Epithelial cell of proximal tubule (primary cell): ENCODE results near the gene AKT1. TPM values are rescaled to one million over a fixed set of nuclear protein-coding genes. Genes with fewer than 3 reads are reported as not detected.

Source experiments
- DNase-seq: peaks from one replicate; pipeline ENCODE4 v3.0.0-alpha.2; 2011; ENCODE audit warnings: low read depth
- H3K4me3 ChIP-seq: 2 replicates; pipeline ENCODE4 v1.5.1; 2011; ENCODE audit warnings: low read depth, mild to moderate bottlenecking, low read length
- total RNA-seq: library from RNA; depleted of rRNA; stranded (reverse); fragments of >200 nt; gene quantifications from 2 replicates; pipeline ENCODE4 v1.2.3, GENCODE V29; 2015
- TF ChIP-seq, protein P1 (sequence below): conservative IDR thresholded peaks from 2 replicates; pipeline ENCODE4 v1.5.1; 2012; ENCODE audit warnings: low read depth, mild to moderate bottlenecking, low read length

AKT1 gene
- total RNA-seq, 1 donor from 2014 or later = 162 TPM

DNA sequence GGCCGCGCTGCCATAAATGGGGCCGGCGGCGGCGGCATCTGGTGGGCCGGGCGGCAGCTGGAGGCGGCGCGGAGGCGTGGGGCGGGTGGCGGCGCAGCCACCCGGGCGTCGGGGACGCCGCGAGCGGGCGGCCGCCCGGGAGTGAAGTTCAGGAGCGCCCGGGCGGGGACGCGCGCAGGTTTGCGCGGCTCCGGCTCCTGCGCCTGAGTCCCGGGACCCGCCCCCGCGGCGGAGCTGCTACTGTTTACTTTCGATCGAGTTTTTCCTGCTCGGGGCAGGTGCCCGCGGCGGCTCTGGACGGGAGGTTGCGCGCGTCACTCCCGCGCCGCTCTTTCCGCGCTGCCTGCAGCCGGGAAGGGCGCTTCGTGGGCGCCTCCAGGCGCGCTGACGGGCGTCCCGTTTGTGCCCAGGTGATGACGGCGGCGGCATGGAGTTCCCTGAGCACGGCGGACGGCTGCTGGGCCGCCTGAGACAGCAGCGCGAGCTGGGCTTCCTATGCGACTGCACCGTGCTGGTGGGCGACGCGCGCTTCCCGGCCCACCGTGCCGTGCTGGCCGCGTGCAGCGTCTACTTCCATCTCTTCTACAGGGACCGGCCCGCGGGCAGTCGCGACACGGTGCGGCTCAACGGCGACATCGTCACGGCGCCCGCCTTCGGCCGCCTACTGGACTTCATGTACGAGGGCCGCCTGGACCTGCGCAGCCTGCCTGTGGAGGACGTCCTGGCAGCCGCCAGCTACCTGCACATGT is 5.4 kb upstream of the AKT1 start, which contains the start of gene ZBTB42:
ZBTB42 (plus strand) TSS at position 331 of the 749 bp plus-strand sequence; CDS start at position 428, 97 bp downstream.
- DNase-seq = no peak
- peak within 1 kb of the TSS; percentile 67 for H3K4me3 ChIP-seq
- TF ChIP-seq, protein P1, sequence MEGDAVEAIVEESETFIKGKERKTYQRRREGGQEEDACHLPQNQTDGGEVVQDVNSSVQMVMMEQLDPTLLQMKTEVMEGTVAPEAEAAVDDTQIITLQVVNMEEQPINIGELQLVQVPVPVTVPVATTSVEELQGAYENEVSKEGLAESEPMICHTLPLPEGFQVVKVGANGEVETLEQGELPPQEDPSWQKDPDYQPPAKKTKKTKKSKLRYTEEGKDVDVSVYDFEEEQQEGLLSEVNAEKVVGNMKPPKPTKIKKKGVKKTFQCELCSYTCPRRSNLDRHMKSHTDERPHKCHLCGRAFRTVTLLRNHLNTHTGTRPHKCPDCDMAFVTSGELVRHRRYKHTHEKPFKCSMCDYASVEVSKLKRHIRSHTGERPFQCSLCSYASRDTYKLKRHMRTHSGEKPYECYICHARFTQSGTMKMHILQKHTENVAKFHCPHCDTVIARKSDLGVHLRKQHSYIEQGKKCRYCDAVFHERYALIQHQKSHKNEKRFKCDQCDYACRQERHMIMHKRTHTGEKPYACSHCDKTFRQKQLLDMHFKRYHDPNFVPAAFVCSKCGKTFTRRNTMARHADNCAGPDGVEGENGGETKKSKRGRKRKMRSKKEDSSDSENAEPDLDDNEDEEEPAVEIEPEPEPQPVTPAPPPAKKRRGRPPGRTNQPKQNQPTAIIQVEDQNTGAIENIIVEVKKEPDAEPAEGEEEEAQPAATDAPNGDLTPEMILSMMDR = no peak

DNA sequence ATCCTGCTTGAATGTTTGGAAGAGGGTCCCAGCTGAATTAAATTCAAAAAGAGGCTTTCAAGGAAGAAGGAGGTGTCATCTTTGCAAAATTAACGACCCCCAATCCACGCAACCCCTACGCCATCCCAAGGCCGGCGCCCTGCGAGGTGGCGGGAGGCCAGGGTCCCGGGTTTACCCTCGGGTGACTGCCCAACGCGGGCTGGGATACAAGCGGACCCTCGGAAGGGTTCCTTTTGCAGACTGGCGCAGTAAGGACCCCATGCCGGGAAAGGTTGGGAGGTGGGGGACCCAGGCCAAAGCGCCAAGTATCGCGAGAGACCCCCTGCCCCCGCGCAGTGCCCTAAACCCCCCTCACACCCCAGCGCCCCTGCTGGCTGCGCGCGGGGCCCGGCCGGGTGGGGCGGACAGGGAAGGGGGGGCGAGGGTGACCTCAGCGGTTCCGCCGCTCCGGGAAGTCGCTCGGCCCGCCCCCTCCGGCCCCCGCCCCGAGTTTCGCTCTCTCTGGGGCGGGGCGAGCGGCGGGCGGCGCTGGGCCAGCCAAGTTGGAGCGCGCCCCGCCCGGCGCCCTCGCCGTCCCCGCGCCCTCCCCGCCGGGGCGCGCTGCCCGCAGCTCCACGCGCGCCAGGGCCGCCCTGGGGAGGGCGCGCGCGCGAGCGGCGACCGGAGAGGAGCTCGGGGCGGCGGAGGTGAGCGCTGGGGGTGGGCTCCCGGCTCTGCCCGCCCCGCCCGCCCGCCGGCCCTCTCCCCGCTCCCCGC is 4.6 kb upstream of the AKT1 start:
- TF ChIP-seq, protein P1 = peak; percentile 13
- no peak for DNase-seq

DNA sequence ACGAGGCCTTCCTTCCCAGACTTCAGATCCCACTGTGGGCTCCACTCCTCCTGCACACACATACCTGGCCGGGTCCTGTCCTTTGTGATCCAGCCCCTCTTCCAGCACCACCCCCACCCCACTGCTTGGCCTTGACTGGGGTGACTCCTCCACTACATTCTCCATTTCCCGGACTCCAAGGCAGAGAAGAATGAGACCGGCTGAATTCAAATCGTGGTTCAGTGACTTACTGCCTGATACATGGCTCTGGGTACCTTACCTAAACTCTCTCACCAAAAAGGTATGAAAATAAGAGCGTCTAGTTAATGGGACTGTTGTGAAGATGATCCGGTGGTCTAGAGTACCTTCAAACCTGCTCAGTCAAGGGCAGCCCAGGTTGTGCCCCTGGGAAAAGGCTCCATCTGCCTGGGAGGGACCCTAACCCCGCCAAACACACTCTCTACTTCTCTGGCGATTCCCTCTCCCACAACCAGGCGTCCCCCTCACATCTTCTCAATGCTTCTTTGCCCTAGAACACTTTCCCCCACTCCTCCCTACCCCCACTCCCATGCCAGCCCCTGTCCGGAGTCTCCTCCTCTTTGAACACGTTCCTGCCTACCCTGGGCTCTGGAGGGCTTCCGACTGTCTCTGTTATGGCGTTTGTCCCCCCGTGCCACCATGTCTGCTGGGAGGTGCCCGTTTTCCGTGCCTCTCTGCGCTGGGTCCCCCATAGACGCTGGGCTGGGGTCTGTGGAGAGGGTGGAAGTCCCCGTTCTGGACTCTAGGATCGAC is 3.9 kb upstream of the AKT1 start:
- TF ChIP-seq, protein P1 = no peak
- no peak for DNase-seq
- peak overlapping the region; percentile 48 for H3K4me3 ChIP-seq

More for the DNA sequence above, 4.6 kb upstream of the AKT1 start:
- H3K4me3 ChIP-seq = peak overlapping the region; percentile 67

DNA sequence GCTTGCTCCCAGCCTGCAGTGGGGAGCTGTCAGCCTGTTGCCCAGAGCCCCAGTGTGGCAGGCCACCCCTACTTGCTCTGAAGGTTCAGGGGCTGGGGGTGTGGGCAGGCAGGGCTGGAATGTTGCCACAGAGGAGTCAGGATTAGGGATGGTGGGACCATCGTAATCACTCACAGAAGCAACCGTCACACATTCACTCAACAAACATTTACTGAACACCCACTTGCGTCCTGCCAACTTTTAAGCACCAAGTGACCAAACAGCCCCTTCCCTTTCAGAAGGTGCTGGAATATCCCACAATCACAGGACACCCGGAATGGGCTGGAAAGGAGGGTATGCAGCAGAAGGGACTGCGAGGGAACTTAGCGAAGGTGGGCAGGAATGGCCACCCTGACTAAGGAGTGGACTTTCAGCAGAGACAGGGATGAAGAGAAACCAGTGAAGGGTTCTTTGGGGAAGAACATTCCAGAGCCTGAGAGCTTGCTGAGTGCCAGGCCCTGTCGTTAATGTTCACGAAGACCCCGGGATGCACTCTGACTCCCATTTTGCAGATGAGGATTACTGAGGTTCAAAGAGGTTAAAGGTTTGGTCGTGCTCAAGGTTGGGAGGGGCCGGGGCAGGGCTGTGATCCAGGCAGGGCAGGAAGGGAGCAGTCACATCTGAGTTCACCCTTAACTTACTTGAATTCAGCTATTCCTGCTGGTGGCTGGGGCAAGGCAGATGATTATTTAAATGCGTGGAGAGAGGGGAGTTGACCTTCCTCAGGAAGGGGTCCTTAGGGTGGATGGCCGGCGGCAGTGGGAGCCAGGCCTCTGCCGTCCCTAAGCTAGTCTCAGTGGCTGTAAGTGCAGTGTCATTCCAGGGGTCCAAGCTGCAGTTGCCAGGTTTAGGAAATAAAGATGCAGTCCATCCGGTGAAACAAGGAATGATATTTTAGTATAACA is 3.0 kb upstream of the AKT1 start:
- TF ChIP-seq, protein P1 = no peak
- DNase-seq = no peak
- no peak overlapping the region for H3K4me3 ChIP-seq

DNA sequence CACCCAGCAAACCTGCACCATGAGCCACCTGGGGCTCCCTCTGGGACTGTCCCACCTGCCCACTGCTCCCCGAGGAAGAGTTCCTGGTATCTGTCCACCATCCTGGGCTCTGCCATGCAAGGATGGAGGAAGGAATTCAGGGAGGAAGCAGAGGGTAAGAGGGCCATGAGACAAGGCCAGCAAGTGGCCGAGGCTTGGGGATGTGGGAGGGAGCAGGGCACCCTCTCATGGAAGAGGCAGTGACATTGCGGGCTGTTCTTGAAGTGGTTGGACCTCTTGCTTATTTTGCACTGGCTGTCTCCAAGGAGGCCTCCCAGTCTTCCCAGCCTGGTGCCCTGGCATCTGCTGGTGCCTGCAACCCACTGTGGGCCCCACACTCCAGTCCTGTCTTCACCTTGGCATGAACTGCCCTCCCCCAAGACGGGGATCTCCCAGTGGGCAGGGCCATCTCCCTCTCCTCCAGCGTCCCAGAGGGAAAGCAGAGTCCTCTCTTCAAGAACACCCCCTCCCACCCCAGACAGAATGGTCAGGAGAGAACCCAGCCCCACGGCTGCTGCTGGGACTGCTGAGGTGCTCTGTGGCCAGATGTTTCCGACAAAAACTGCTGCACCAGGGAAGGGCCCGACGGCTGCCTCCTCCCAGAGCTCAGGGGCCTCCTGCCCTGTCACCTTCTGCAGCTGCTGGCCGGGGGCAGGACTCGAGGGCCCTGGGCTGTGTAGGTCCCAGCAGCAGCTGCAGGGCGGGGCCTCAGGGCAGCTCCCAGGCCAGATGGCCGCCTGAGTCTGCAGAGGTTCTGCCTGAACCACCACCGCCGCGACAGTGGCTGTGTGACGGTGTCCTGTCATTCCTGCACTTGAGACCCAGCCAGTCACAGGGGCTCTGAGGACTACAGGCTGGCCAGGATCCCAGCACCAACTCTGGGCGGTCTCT is 1.8 kb upstream of the AKT1 start:
- H3K4me3 ChIP-seq = no peak overlapping the region
- TF ChIP-seq, protein P1 = no peak

More for the DNA sequence above, 1.8 kb upstream of the AKT1 start:
- no peak for DNase-seq
